Measurements from ENCODE around the gene ICAM3.
"Not testable (repeated sequence)": the region's sequence is repeated elsewhere in the genome, so short reads cannot be mapped to it uniquely, and the experiment has no call there.

The ICAM3 gene

DNA sequence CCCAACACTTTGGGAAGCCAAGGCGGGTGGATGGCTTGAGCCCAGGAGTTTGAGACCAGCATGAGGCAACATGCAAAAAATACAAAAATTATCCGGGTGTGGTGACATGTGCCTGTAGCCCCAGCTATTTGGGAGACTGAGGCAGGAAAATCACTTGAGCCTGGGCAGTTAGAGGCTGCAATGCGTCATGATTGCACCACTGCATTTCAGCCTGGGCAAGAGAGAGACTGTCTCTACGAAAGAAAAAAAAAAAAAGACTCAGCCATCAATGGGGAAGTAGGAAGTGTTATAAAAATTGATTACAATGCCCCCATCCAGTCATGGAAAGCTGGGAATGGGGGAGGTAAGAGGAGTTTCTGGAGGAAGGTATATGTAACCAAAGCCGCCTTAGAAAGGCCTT is 35.5 kb upstream of the ICAM3 start:
- no peak overlapping the region for H3K23ac ChIP-seq (ENCODE audit: low read length in 2 of 2)
- no peak overlapping the region for H3K4ac ChIP-seq (ENCODE audit: low read depth in 1 of 2, low read length in 2 of 2)
- H2AFZ ChIP-seq (ENCODE audit: low read depth, low read length): no peak overlapping the region
- H3K4me2 ChIP-seq (ENCODE audit: low read length, poor library complexity, severe bottlenecking): no peak overlapping the region
- WGBS: 96% methylated on average over 5 of the region's 5 CpGs
- H3K9ac ChIP-seq (ENCODE audit: low read length): no peak overlapping the region
- DNase-seq: no peak
- H3K27ac ChIP-seq (ENCODE audit: low read length, poor library complexity, severe bottlenecking): no peak overlapping the region
- H3K4me3 ChIP-seq (ENCODE audit: insufficient read depth in 1 of 2, low read depth in 1 of 2, low read length in 2 of 2): no peak overlapping the region
- H2BK120ac ChIP-seq (ENCODE audit: low read depth, low read length): no peak overlapping the region
- no peaks in the 10 kb centered on the region for H3K27me3 ChIP-seq (ENCODE audit: control insufficient read depth in 1 of 2, insufficient read depth in 1 of 2, low read length in 2 of 2)
- no peak overlapping the region for H2BK12ac ChIP-seq (ENCODE audit: low read length in 2 of 2)
- H3K9me3 ChIP-seq (ENCODE audit: control insufficient read depth, low read length): no peaks in the 10 kb centered on the region
- peaks cover 5% of the 10 kb centered on the region for H3K4me1 ChIP-seq (ENCODE audit: control insufficient read depth, insufficient read depth, low read depth, low read length)
- H2AK5ac ChIP-seq (ENCODE audit: low read length, severe bottlenecking): no peak overlapping the region
- H3K36me3 ChIP-seq (ENCODE audit: control insufficient read depth in 1 of 2, insufficient read depth in 2 of 2, low read depth in 1 of 2, low read length in 2 of 2): peaks cover 35 to 55% of the 10 kb centered on the region in 2 experiments
- no peak overlapping the region for H4K8ac ChIP-seq (ENCODE audit: low read length)
- no peak overlapping the region for H4K91ac ChIP-seq (ENCODE audit: low read length)
- peaks cover 26% of the 10 kb centered on the region for H3K79me1 ChIP-seq (replicated peaks; ENCODE audit: low read length, poor library complexity, severe bottlenecking)
- H2BK15ac ChIP-seq (ENCODE audit: low read depth, poor library complexity, severe bottlenecking): no peak overlapping the region
- no peak overlapping the region for H3K14ac ChIP-seq (ENCODE audit: low read length in 2 of 2)
- H3K18ac ChIP-seq (ENCODE audit: low read depth in 1 of 2, low read length in 2 of 2): no peak overlapping the region
- H2BK5ac ChIP-seq (ENCODE audit: low read depth, low read length, poor library complexity, severe bottlenecking): no peak overlapping the region

- DNase-seq: no peak
- Histone ChIP-seq H2BK15ac (ENCODE audit: low read depth, poor library complexity, severe bottlenecking) (no peak overlapping the region), H3K36me3 (ENCODE audit: control insufficient read depth in 1 of 2, insufficient read depth in 2 of 2, low read depth in 1 of 2, low read length in 2 of 2) (peaks cover 46 to 67% of the 10 kb centered on the region in 2 experiments), H3K27ac (ENCODE audit: low read length, poor library complexity, severe bottlenecking) (no peak overlapping the region), H3K9me3 (ENCODE audit: control insufficient read depth, low read length) (peaks cover 3% of the 10 kb centered on the region), H3K9ac (ENCODE audit: low read length) (no peak overlapping the region), H2BK5ac (ENCODE audit: low read depth, low read length, poor library complexity, severe bottlenecking) (no peak overlapping the region), H3K14ac (ENCODE audit: low read length in 2 of 2) (no peak overlapping the region), H3K18ac (ENCODE audit: low read depth in 1 of 2, low read length in 2 of 2) (no peak overlapping the region), H3K4me1 (ENCODE audit: control insufficient read depth, insufficient read depth, low read depth, low read length) (no peaks in the 10 kb centered on the region), H2BK12ac (ENCODE audit: low read length in 2 of 2) (no peak overlapping the region), H3K4ac (ENCODE audit: low read depth in 1 of 2, low read length in 2 of 2) (no peak overlapping the region), H4K8ac (ENCODE audit: low read length) (no peak overlapping the region), H3K79me1 (replicated peaks; ENCODE audit: low read length, poor library complexity, severe bottlenecking) (peaks cover 17% of the 10 kb centered on the region), H4K91ac (ENCODE audit: low read length) (no peak overlapping the region), H2AK5ac (ENCODE audit: low read length, severe bottlenecking) (no peak overlapping the region), H2AFZ (ENCODE audit: low read depth, low read length) (no peak overlapping the region), H3K4me2 (ENCODE audit: low read length, poor library complexity, severe bottlenecking) (no peak overlapping the region), H3K27me3 (ENCODE audit: control insufficient read depth in 1 of 2, insufficient read depth in 1 of 2, low read length in 2 of 2) (no peaks in the 10 kb centered on the region), H3K23ac (ENCODE audit: low read length in 2 of 2) (no peak overlapping the region), H2BK120ac (ENCODE audit: low read depth, low read length) (no peak overlapping the region), H3K4me3 (ENCODE audit: insufficient read depth in 1 of 2, low read depth in 1 of 2, low read length in 2 of 2) (no peak overlapping the region)
- 100% methylated on average over 2 of the region's 3 CpGs for WGBS
Observed at GRCh38 chr19:10372690-10373089, 33.3 kb upstream of the ICAM3 start.

DNA sequence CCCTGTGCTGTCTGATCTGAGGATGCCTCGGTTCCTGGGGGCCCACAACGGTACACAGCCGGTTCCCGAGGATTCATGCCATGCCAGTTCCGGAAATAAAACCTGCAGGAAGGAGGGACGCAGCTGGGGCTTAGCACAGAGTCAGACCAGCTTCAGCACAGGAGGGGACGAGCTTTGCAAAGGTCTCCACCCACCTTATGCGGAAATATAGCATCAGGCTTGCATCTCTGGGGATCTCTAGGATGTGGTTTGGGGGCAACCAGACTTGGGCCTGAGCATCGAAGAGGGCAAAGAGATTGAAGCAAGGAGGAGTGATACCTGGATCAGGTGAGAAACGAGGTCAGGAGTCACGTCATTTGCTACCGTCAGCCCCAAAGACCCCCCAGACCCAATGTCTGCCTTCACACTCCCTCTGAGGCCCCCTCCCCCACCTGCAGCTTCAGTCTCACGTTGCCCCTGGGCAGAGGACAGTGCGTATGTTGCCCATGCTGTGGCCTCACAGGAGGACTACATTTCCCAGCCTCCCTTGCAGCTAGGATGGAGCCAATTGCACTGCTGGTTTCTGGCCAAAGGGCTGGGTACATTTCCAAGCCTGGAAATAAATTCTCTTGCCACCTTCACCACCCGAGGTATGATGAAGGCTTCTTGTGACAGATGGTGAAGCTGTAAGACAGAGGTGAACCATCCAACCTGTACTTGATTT is 28.8 kb upstream of the ICAM3 start:
- Histone ChIP-seq H2AFZ (ENCODE audit: low read depth, low read length) (no peak overlapping the region), H2BK5ac (ENCODE audit: low read depth, low read length, poor library complexity, severe bottlenecking) (no peak overlapping the region), H2AK5ac (ENCODE audit: low read length, severe bottlenecking) (no peak overlapping the region), H4K91ac (ENCODE audit: low read length) (no peak overlapping the region), H3K23ac (ENCODE audit: low read length in 2 of 2) (no peak overlapping the region), H3K9ac (ENCODE audit: low read length) (no peak overlapping the region), H3K4me2 (ENCODE audit: low read length, poor library complexity, severe bottlenecking) (no peak overlapping the region), H2BK12ac (ENCODE audit: low read length in 2 of 2) (no peak overlapping the region), H3K4me1 (ENCODE audit: control insufficient read depth, insufficient read depth, low read depth, low read length) (peaks cover 12% of the 10 kb centered on the region), H2BK15ac (ENCODE audit: low read depth, poor library complexity, severe bottlenecking) (no peak overlapping the region), H3K27me3 (ENCODE audit: control insufficient read depth in 1 of 2, insufficient read depth in 1 of 2, low read length in 2 of 2) (no peaks in the 10 kb centered on the region), H3K9me3 (ENCODE audit: control insufficient read depth, low read length) (peaks cover 3% of the 10 kb centered on the region), H3K4me3 (ENCODE audit: insufficient read depth in 1 of 2, low read depth in 1 of 2, low read length in 2 of 2) (no peak overlapping the region), H3K27ac (ENCODE audit: low read length, poor library complexity, severe bottlenecking) (no peak overlapping the region), H2BK120ac (ENCODE audit: low read depth, low read length) (no peak overlapping the region), H3K18ac (ENCODE audit: low read depth in 1 of 2, low read length in 2 of 2) (no peak overlapping the region), H3K4ac (ENCODE audit: low read depth in 1 of 2, low read length in 2 of 2) (no peak overlapping the region), H3K36me3 (ENCODE audit: control insufficient read depth in 1 of 2, insufficient read depth in 2 of 2, low read depth in 1 of 2, low read length in 2 of 2) (peaks cover 68 to 76% of the 10 kb centered on the region in 2 experiments), H4K8ac (ENCODE audit: low read length) (no peak overlapping the region), H3K14ac (ENCODE audit: low read length in 2 of 2) (no peak overlapping the region), H3K79me1 (replicated peaks; ENCODE audit: low read length, poor library complexity, severe bottlenecking) (peaks cover 17% of the 10 kb centered on the region)
- no peak for DNase-seq
- 94% methylated on average over 15 of the region's 15 CpGs for WGBS

DNA sequence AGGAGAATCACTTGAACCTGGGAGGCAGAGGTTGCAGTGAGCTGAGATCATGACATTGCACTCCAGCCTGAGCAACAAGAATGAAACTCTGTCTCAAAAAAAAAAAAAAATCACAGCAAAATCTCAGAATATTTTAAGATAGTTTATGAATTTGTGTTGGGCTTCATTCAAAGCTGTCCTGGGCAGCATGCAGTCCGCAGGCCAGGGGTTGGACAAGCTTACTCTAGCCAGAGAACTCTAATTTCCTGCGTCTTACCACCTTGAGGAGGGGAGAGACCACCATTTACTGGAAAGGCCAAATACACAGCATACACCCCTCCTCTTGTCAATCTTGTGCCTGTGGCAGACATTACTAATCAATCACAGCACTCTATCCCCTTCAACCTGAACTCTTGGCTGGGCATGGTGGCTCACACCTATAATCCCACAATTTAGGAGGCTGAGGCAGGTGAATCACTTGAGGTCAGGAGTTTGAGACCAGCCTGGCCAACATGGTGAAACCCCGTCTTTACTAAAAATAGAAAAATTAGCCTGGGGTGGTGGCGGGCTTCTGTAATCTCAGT is 27.6 kb upstream of the ICAM3 start:
- not testable (repeated sequence) for H2AFZ ChIP-seq (ENCODE audit: low read depth, low read length); H3K27me3 ChIP-seq (ENCODE audit: control insufficient read depth in 1 of 2, insufficient read depth in 1 of 2, low read length in 2 of 2); H3K9ac ChIP-seq (ENCODE audit: low read length); H2BK12ac ChIP-seq (ENCODE audit: low read length in 2 of 2); H3K27ac ChIP-seq (ENCODE audit: low read length, poor library complexity, severe bottlenecking); H3K4me3 ChIP-seq (ENCODE audit: insufficient read depth in 1 of 2, low read depth in 1 of 2, low read length in 2 of 2); H3K4me2 ChIP-seq (ENCODE audit: low read length, poor library complexity, severe bottlenecking); H3K18ac ChIP-seq (ENCODE audit: low read depth in 1 of 2, low read length in 2 of 2); H4K91ac ChIP-seq (ENCODE audit: low read length); H2AK5ac ChIP-seq (ENCODE audit: low read length, severe bottlenecking); DNase-seq; H2BK15ac ChIP-seq (ENCODE audit: low read depth, poor library complexity, severe bottlenecking); H2BK120ac ChIP-seq (ENCODE audit: low read depth, low read length); H3K9me3 ChIP-seq (ENCODE audit: control insufficient read depth, low read length); H3K4ac ChIP-seq (ENCODE audit: low read depth in 1 of 2, low read length in 2 of 2); H3K23ac ChIP-seq (ENCODE audit: low read length in 2 of 2); H2BK5ac ChIP-seq (ENCODE audit: low read depth, low read length, poor library complexity, severe bottlenecking); H4K8ac ChIP-seq (ENCODE audit: low read length); H3K14ac ChIP-seq (ENCODE audit: low read length in 2 of 2)
- 100% methylated on average over 4 of the region's 4 CpGs for WGBS
- H3K4me1 ChIP-seq (ENCODE audit: control insufficient read depth, insufficient read depth, low read depth, low read length): peaks cover 12% of the 10 kb centered on the region
- peaks cover 76 to 77% of the 10 kb centered on the region in 2 experiments for H3K36me3 ChIP-seq (ENCODE audit: control insufficient read depth in 1 of 2, insufficient read depth in 2 of 2, low read depth in 1 of 2, low read length in 2 of 2)
- peaks cover 18% of the 10 kb centered on the region for H3K79me1 ChIP-seq (replicated peaks; ENCODE audit: low read length, poor library complexity, severe bottlenecking)

Measured in mesenchymal stem cell (in vitro differentiated cells and primary cell).